Endometrial microvascular endothelial cells (primary cell): ENCODE results near the gene BLM. TPM values are rescaled to one million over a fixed set of nuclear protein-coding genes. Genes with fewer than 3 reads are reported as not detected.

Experiments
- in situ Hi-C: cut with HindIII; loops from 2 replicates; pipeline ENCODE4 v1.10.0; 2017; ENCODE audit warnings: low sequenced_read_pairs, low pct_unique_long_range_greater_than_20kb; ENCODE audit errors: inconsistent ontology term
- total RNA-seq: library from RNA; depleted of rRNA; stranded (reverse); fragments of >200 nt; gene quantifications from one replicate; pipeline ENCODE4 v1.2.3, GENCODE V29; 2015; ENCODE audit errors: inconsistent ontology term

Gene BLM
- total RNA-seq, 1 donor from 2014 or later = 11.8 TPM

- in situ Hi-C loops = no loop called here
These were observed 93.2 kb downstream of the BLM start for GRCh38 chr15:90810354-90810753.

GRCh38 chr15:90812171-90812957, 95.2 kb downstream of the BLM start:
- in situ Hi-C loops = no loop called here

- in situ Hi-C loops = no loop called here
These were observed 95.8 kb downstream of the BLM start for GRCh38 chr15:90812958-90813265.

- in situ Hi-C loops = no loop called here
These were observed 96.6 kb downstream of the BLM start for GRCh38 chr15:90813796-90814190.

- in situ Hi-C loops = no loop called here
These were observed 97.2 kb downstream of the BLM start for GRCh38 chr15:90814191-90814821.

GRCh38 chr15:90816401-90817116, 99.4 kb downstream of the BLM start:
- in situ Hi-C loops = no loop called here

GRCh38 chr15:90817117-90818057, 100.2 kb downstream of the BLM start:
- in situ Hi-C loops = no loop called here

GRCh38 chr15:90818251-90819210, 101.4 kb downstream of the BLM start:
- in situ Hi-C loops = no loop called here

- in situ Hi-C loops = no loop called here
These were observed 102.2 kb downstream of the BLM start for GRCh38 chr15:90819390-90819789.

- in situ Hi-C loops = no loop called here
These were observed 102.7 kb downstream of the BLM start for GRCh38 chr15:90819850-90820249.

- in situ Hi-C loops = no loop called here
These were observed 103.3 kb downstream of the BLM start for GRCh38 chr15:90820481-90820880.

GRCh38 chr15:90822204-90822955, 105.2 kb downstream of the BLM start:
- in situ Hi-C loops = no loop called here

GRCh38 chr15:90823455-90823974, 106.4 kb downstream of the BLM start:
- in situ Hi-C loops = no loop called here

- in situ Hi-C loops = loop anchor here (25.0 kb wide), 1 partner anchor 113 kb away; the partner anchor contains the start of gene BLM
These were observed 108.2 kb downstream of the BLM start for GRCh38 chr15:90825115-90825899.

GRCh38 chr15:90826206-90826885, 109.2 kb downstream of the BLM start:
- in situ Hi-C loops = loop anchor here (25.0 kb wide), 1 partner anchor 114 kb away; the partner anchor contains the start of gene BLM
